ENCODE data around the gene TMC7.
"Not testable (repeated sequence)": the region's sequence is repeated elsewhere in the genome, so short reads cannot be mapped to it uniquely, and the experiment has no call there.

The TMC7 gene

GRCh38 chr16:18995406-18995805 is 11.7 kb downstream of the TMC7 start:
- not testable (repeated sequence) for H3K36me3 ChIP-seq (ENCODE audit: low read depth); H3K9me3 ChIP-seq (ENCODE audit: severe bottlenecking); H3K4me3 ChIP-seq (ENCODE audit: severe bottlenecking); DNase-seq (ENCODE audit: low spot score); ATAC-seq (ENCODE audit: low read depth); H3K27ac ChIP-seq (ENCODE audit: poor library complexity, severe bottlenecking); H3K27me3 ChIP-seq (ENCODE audit: insufficient read depth, poor library complexity, severe bottlenecking)
- H3K4me1 ChIP-seq (ENCODE audit: insufficient read depth, poor library complexity, severe bottlenecking): peaks cover 26% of the 10 kb centered on the region

DNA sequence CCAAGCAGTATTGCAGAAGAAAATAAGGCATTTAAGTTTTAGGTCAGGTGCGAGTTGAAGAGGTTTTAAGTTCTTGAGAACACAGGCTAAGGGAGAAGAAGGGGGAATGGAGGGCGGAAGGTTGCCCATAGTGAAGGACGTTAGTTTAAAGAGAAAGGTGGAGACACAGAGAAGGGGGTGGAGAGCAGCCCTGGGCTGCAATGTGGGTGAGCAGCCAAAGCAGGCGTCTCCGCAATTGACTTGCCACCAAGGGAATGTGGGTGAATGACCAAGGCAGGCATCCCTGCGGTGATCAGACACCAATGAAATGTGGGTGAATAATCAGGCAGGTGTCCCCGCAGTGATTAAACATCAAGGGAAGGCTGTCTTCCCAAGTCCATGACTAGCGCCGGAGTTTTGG is 12.8 kb downstream of the TMC7 start:
- H3K27me3 ChIP-seq (ENCODE audit: insufficient read depth, poor library complexity, severe bottlenecking); ATAC-seq (ENCODE audit: low read depth); H3K9me3 ChIP-seq (ENCODE audit: severe bottlenecking); H3K4me3 ChIP-seq (ENCODE audit: severe bottlenecking); DNase-seq (ENCODE audit: low spot score): not testable (repeated sequence)
- Histone ChIP-seq H3K36me3 (ENCODE audit: low read depth) (peaks cover 17% of the 10 kb centered on the region), H3K27ac (ENCODE audit: poor library complexity, severe bottlenecking) (peak overlapping the region; percentile 93), H3K4me1 (ENCODE audit: insufficient read depth, poor library complexity, severe bottlenecking) (peaks cover 28% of the 10 kb centered on the region)

- Histone ChIP-seq H3K36me3 (ENCODE audit: low read depth) (peaks cover 17% of the 10 kb centered on the region), H3K27ac (ENCODE audit: poor library complexity, severe bottlenecking) (peak overlapping the region; percentile 93), H3K4me1 (ENCODE audit: insufficient read depth, poor library complexity, severe bottlenecking) (peaks cover 30% of the 10 kb centered on the region)
- DNase-seq (ENCODE audit: low spot score); H3K27me3 ChIP-seq (ENCODE audit: insufficient read depth, poor library complexity, severe bottlenecking); ATAC-seq (ENCODE audit: low read depth); H3K9me3 ChIP-seq (ENCODE audit: severe bottlenecking); H3K4me3 ChIP-seq (ENCODE audit: severe bottlenecking): not testable (repeated sequence)
Observed at GRCh38 chr16:18997001-18997400, 13.3 kb downstream of the TMC7 start.

- Histone ChIP-seq H3K9me3 (ENCODE audit: severe bottlenecking) (no peaks in the 10 kb centered on the region), H3K27ac (ENCODE audit: poor library complexity, severe bottlenecking) (peak overlapping the region; percentile 93), H3K27me3 (ENCODE audit: insufficient read depth, poor library complexity, severe bottlenecking) (no peaks in the 10 kb centered on the region), H3K36me3 (ENCODE audit: low read depth) (peaks cover 13% of the 10 kb centered on the region), H3K4me3 (ENCODE audit: severe bottlenecking) (no peak overlapping the region), H3K4me1 (ENCODE audit: insufficient read depth, poor library complexity, severe bottlenecking) (peaks cover 30% of the 10 kb centered on the region)
- TF ChIP-seq, protein P1, sequence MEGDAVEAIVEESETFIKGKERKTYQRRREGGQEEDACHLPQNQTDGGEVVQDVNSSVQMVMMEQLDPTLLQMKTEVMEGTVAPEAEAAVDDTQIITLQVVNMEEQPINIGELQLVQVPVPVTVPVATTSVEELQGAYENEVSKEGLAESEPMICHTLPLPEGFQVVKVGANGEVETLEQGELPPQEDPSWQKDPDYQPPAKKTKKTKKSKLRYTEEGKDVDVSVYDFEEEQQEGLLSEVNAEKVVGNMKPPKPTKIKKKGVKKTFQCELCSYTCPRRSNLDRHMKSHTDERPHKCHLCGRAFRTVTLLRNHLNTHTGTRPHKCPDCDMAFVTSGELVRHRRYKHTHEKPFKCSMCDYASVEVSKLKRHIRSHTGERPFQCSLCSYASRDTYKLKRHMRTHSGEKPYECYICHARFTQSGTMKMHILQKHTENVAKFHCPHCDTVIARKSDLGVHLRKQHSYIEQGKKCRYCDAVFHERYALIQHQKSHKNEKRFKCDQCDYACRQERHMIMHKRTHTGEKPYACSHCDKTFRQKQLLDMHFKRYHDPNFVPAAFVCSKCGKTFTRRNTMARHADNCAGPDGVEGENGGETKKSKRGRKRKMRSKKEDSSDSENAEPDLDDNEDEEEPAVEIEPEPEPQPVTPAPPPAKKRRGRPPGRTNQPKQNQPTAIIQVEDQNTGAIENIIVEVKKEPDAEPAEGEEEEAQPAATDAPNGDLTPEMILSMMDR (IDR thresholded peaks at IDR 0.05; ENCODE audit: poor library complexity, severe bottlenecking): no peak
- no peak for DNase-seq (ENCODE audit: low spot score)
- ATAC-seq (ENCODE audit: low read depth): no peak
Observed at GRCh38 chr16:18999045-18999393, 15.3 kb downstream of the TMC7 start.

GRCh38 chr16:19001788-19002187 is 18.1 kb downstream of the TMC7 start:
- Histone ChIP-seq H3K27me3 (ENCODE audit: insufficient read depth, poor library complexity, severe bottlenecking) (no peaks in the 10 kb centered on the region), H3K27ac (ENCODE audit: poor library complexity, severe bottlenecking) (peak overlapping the region; percentile 93), H3K36me3 (ENCODE audit: low read depth) (peaks cover 13% of the 10 kb centered on the region), H3K4me3 (ENCODE audit: severe bottlenecking) (no peak overlapping the region), H3K4me1 (ENCODE audit: insufficient read depth, poor library complexity, severe bottlenecking) (peaks cover 46% of the 10 kb centered on the region), H3K9me3 (ENCODE audit: severe bottlenecking) (no peaks in the 10 kb centered on the region)
- DNase-seq (ENCODE audit: low spot score) (no peak), ATAC-seq (ENCODE audit: low read depth) (no peak)
- TF ChIP-seq, protein P1 (IDR thresholded peaks at IDR 0.05; ENCODE audit: poor library complexity, severe bottlenecking): no peak

DNA sequence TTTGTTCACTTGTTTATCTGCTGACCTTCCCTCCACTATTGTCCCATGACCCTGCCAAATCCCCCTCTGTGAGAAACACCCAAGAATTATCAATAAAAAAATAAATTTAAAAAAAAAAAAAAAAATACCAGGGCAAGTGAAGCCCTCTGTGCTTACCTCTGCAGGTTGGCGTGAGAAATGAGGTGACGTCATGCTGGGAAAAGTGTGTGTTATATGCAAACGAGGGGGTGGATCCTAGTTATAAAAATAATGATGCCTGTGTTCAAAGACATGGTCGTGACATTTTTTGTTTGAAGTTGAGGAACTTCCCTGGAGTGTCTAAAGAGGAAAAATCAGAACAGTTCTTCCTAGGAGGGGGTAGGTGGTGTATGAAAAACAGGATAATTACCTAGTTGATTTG is 20.2 kb downstream of the TMC7 start:
- no peak for ATAC-seq (ENCODE audit: low read depth)
- H3K27me3 ChIP-seq (ENCODE audit: insufficient read depth, poor library complexity, severe bottlenecking): no peaks in the 10 kb centered on the region
- no peaks in the 10 kb centered on the region for H3K9me3 ChIP-seq (ENCODE audit: severe bottlenecking)
- TF ChIP-seq, protein P1 (IDR thresholded peaks at IDR 0.05; ENCODE audit: poor library complexity, severe bottlenecking): no peak
- DNase-seq (ENCODE audit: low spot score): no peak
- H3K4me1 ChIP-seq (ENCODE audit: insufficient read depth, poor library complexity, severe bottlenecking): peaks cover 50% of the 10 kb centered on the region
- peaks cover 15% of the 10 kb centered on the region for H3K36me3 ChIP-seq (ENCODE audit: low read depth)
- peak overlapping the region; percentile 88 for H3K27ac ChIP-seq (ENCODE audit: poor library complexity, severe bottlenecking)
- H3K4me3 ChIP-seq (ENCODE audit: severe bottlenecking): no peak overlapping the region
